GM13976 (cell line): Measurements from ENCODE around the gene MISP.

Experiments used
- DNase-seq: peaks from one replicate; pipeline ENCODE4 v3.0.0; 2012; ENCODE audit warnings: low spot score
- CTCF ChIP-seq: IDR thresholded peaks from 2 replicates; pipeline ENCODE4 v1.5.1; 2012; ENCODE audit warnings: borderline replicate concordance, mild to moderate bottlenecking; ENCODE audit not compliant: insufficient read depth; ENCODE audit errors: extremely low read depth, missing control alignments, control extremely low read depth
- in situ Hi-C: fragments of 300-500 bp; cut with MboI; formaldehyde crosslinking; loops from one replicate; pipeline ENCODE4 v1.12.0; 2022; ENCODE audit warnings: low sequenced_read_pairs, mixed read lengths, inconsistent platforms; ENCODE audit not compliant: unreplicated experiment

The MISP gene

GRCh38 chr19:772730-773436 lies 22.0 kb downstream of the MISP start:
- in situ Hi-C loops, result no loop called here
- no peak for TF ChIP-seq CTCF
- no peak for DNase-seq

- no peak for TF ChIP-seq CTCF
- no peak for DNase-seq
- in situ Hi-C loops, result no loop called here
These were observed 25.6 kb downstream of the MISP start for GRCh38 chr19:776549-776948.

- in situ Hi-C loops, result no loop called here
- TF ChIP-seq CTCF, result no peak
- DNase-seq, result no peak
These were observed 28.2 kb downstream of the MISP start for GRCh38 chr19:778910-779653.

DNA sequence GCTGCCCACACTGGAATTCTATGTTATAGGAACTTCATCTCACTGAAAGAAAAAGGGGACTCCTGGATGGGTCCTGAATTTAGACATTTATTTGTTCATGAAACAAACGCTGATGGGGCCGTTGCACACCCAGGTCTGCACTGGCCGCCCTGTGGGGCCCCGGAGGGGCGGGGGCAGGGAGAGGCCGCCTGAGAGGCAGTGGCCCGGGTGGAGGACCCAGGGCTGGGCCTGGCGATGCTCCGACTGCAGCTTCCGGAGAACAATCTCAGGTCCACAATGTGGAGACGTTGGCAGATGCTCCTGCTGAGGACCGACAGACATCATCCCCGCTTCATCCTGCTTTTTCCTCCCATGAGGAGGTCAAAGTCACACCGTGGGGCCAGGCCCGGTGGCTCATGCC lies 30.0 kb downstream of the MISP start:
- in situ Hi-C loops, result no loop called here
- TF ChIP-seq CTCF, result no peak
- no peak for DNase-seq

DNA sequence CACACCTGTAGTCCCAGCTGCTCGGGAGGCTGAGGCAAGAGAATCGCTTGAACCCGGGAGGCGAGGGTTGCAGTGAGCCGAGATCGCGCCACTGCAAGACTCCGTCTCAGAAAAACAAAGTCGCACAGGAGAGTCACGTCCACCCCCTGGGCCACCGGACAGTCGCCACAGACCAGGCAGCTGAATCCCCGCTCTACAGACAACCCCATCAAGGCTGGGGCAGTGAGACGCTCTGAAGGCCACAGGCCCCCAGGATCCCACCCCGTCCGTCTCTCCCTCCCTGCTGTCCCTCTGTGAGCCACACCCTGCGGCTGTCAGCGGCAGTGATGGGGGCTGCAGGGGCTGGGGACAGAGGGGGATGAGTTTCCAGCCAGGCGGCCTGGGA lies 30.9 kb downstream of the MISP start:
- no peak for TF ChIP-seq CTCF
- DNase-seq, result no peak
- in situ Hi-C loops, result no loop called here

- TF ChIP-seq CTCF, result no peak
- in situ Hi-C loops, result no loop called here
- DNase-seq, result no peak
These were observed 31.4 kb downstream of the MISP start for GRCh38 chr19:782185-782877.
